Upper lobe of right lung (tissue), 1 donor: ENCODE results near the gene AFDN. TPM values are rescaled to one million over a fixed set of nuclear protein-coding genes. Genes with fewer than 3 reads are reported as not detected.

ENCODE experiments used
- ATAC-seq: fragments of 200-7000 bp; cut with Tn5 transposase; one replicate; pipeline ENCODE4 v1.9.1; 2020; ENCODE audit warnings: mild to moderate bottlenecking, moderate library complexity
- DNase-seq: peaks from one replicate; pipeline ENCODE4 v3.0.0-alpha.2; 2020
- H3K27ac ChIP-seq: fragments of 200-600 bp; one replicate; pipeline ENCODE4 v1.8.0; 2022
- H3K27me3 ChIP-seq: fragments of 200-600 bp; one replicate; pipeline ENCODE4 v1.8.0; 2022; ENCODE audit warnings: mild to moderate bottlenecking
- H3K36me3 ChIP-seq: fragments of 200-600 bp; one replicate; pipeline ENCODE4 v1.8.0; 2022
- H3K4me1 ChIP-seq: fragments of 200-600 bp; one replicate; pipeline ENCODE4 v1.8.0; 2022
- H3K4me3 ChIP-seq: fragments of 200-600 bp; one replicate; pipeline ENCODE4 v1.8.0; 2022; ENCODE audit warnings: mild to moderate bottlenecking
- H3K9me3 ChIP-seq: fragments of 200-600 bp; one replicate; pipeline ENCODE4 v1.8.0; 2022
- CTCF ChIP-seq: fragments of 200-600 bp; IDR thresholded peaks from one replicate; pipeline ENCODE4 v1.8.0; 2022; ENCODE audit warnings: antibody characterized with exemption
- intact Hi-C: fragments of 100-400 bp; cut with DNase I; formaldehyde crosslinking; loops from one replicate; pipeline ENCODE4 v1.11.0; 2022
- total RNA-seq: library from RNA; stranded (reverse); fragmentation: NEBNext Ultra II Directional; extraction: Animal tissue kit (Norgen Biotek cat#: 25700); gene quantifications from one replicate; pipeline ENCODE4 v1.2.1, GENCODE V29; 2021
- donor health status: DM: no; HTN: yes; CAD: no; lungs with severe emphysema.

The AFDN gene
- total RNA-seq, 1 donor from 2014 or later: 179 TPM

GRCh38 chr6:167817729-167818128, 9.0 kb upstream of the AFDN start:
- ATAC-seq (peak; percentile 38), DNase-seq (no peak)
- no peak overlapping the region for H3K4me3 ChIP-seq
- H3K27ac ChIP-seq: no peak overlapping the region
- H3K36me3 ChIP-seq: no peaks in the 10 kb centered on the region
- H3K4me1 ChIP-seq: no peaks in the 10 kb centered on the region
- H3K9me3 ChIP-seq: no peaks in the 10 kb centered on the region
- H3K27me3 ChIP-seq: no peaks in the 10 kb centered on the region
- no peak for TF ChIP-seq CTCF
- intact Hi-C loops: no loop called here

- no peaks in the 10 kb centered on the region for H3K27me3 ChIP-seq
- H3K27ac ChIP-seq: no peak overlapping the region
- intact Hi-C loops: no loop called here
- H3K36me3 ChIP-seq: no peaks in the 10 kb centered on the region
- DNase-seq: no peak
- ATAC-seq: no peak
- no peaks in the 10 kb centered on the region for H3K9me3 ChIP-seq
- peaks cover 2% of the 10 kb centered on the region for H3K4me1 ChIP-seq
- H3K4me3 ChIP-seq: no peak overlapping the region
- TF ChIP-seq CTCF: no peak
Measured at GRCh38 chr6:167819576-167819975, 7.1 kb upstream of the AFDN start.

GRCh38 chr6:167820681-167821080, 6.0 kb upstream of the AFDN start:
- Histone ChIP-seq H3K4me3 (no peak overlapping the region), H3K9me3 (no peaks in the 10 kb centered on the region), H3K27me3 (no peaks in the 10 kb centered on the region), H3K4me1 (peaks cover 8% of the 10 kb centered on the region), H3K27ac (no peak overlapping the region), H3K36me3 (no peaks in the 10 kb centered on the region)
- DNase-seq: no peak
- no peak for TF ChIP-seq CTCF
- no peak for ATAC-seq
- intact Hi-C loops: no loop called here

- ATAC-seq: no peak
- intact Hi-C loops: no loop called here
- H3K27me3 ChIP-seq: no peaks in the 10 kb centered on the region
- H3K9me3 ChIP-seq: no peaks in the 10 kb centered on the region
- no peaks in the 10 kb centered on the region for H3K36me3 ChIP-seq
- H3K4me3 ChIP-seq: peak overlapping the region; percentile 69
- H3K4me1 ChIP-seq: peaks cover 12% of the 10 kb centered on the region
- H3K27ac ChIP-seq: no peak overlapping the region
- DNase-seq: no peak
- no peak for TF ChIP-seq CTCF
Measured at GRCh38 chr6:167824591-167825331, 1.9 kb upstream of the AFDN start.

GRCh38 chr6:167825332-167826229, 1.1 kb upstream of the AFDN start:
- peak overlapping the region; percentile 37 for H3K27ac ChIP-seq
- intact Hi-C loops: no loop called here

More at GRCh38 chr6:167825332-167826229, 1.1 kb upstream of the AFDN start:
- H3K36me3 ChIP-seq: no peaks in the 10 kb centered on the region
- peaks cover 18% of the 10 kb centered on the region for H3K4me1 ChIP-seq
- peak; percentile 85 for DNase-seq
- no peaks in the 10 kb centered on the region for H3K9me3 ChIP-seq
- TF ChIP-seq CTCF: no peak
- ATAC-seq: peak; percentile 80
- peak overlapping the region; percentile 69 for H3K4me3 ChIP-seq
- H3K27me3 ChIP-seq: no peaks in the 10 kb centered on the region
